ENCODE data around the gene ATRN. TPM values are rescaled to one million over a fixed set of nuclear protein-coding genes. Genes with fewer than 3 reads are reported as not detected.

The ATRN gene
- total RNA-seq, 1 experiment from 2014 or later = 19.9 TPM

DNA sequence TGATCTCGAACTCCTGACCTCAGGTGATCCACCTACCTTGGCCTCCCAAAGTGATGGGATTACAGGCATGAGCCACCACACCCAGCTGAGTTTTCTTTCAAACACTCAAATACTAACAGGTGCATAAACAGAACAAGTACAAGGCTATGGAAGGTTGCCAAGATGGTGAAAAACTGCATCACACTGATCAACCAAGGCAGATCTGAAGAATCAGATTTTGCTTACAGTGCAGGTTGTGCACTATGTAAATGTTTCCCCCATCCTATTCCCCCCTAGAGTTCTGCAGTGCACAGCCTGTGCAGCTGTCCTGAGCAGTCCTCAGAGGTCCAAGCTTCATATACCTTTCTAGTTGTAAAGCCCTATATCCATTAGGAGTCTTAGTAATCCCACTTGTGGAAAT is 119.3 kb downstream of the ATRN start:
- TF ChIP-seq RORB (CRISPR knock-in tag; IDR thresholded peaks at IDR 0.05) (no peak), CREB1 (CRISPR knock-in tag; IDR thresholded peaks at IDR 0.05) (no peak), FOXK1 (CRISPR knock-in tag; IDR thresholded peaks at IDR 0.05) (no peak), ZNF423 (CRISPR knock-in tag; IDR thresholded peaks at IDR 0.05) (no peak), CBFB (CRISPR knock-in tag; IDR thresholded peaks at IDR 0.05; ENCODE audit: low read depth) (no peak), FOXP4 (CRISPR knock-in tag; IDR thresholded peaks at IDR 0.05) (no peak)
- no peak overlapping the region for H3K27ac Mint-ChIP-seq
- H3K4me3 Mint-ChIP-seq = no peak overlapping the region
- H3K9me3 Mint-ChIP-seq = peaks cover 16% of the 10 kb centered on the region
- ATAC-seq (no peak), DNase-seq (ENCODE audit: low spot score) (no peak)
- H3K36me3 Mint-ChIP-seq = peaks cover 24% of the 10 kb centered on the region
- CTCF ChIA-PET = interaction anchor here (2.2 kb wide), 1 partner anchor 10 kb away, joined by 5 read pairs; no protein-coding TSS in a partner anchor
- H3K4me1 Mint-ChIP-seq = no peaks in the 10 kb centered on the region
- POLR2A ChIA-PET = no interaction called here
- H3K27me3 Mint-ChIP-seq (ENCODE audit: low read depth) = no peaks in the 10 kb centered on the region

DNA sequence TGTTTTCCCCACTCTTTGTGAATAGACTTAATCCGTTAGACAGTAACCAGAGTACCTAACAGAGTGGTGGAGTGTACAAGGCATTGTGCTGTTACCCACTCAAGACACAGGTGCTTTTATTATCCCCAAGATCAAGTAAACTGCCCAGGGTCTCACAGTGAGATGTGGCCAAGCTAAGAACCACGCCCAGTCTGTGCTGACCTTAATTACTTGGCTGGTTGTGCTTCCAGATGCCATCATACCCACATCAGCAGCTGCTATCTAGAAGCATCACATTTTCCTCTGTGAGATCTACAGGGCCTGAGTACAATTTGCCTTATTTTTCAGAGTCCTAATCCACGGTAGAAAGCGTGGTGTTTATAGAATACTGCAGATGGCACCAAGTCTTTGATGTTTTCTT is 122.1 kb downstream of the ATRN start:
- Mint-ChIP-seq H3K36me3 (peaks cover 6% of the 10 kb centered on the region; the same call in 1 of the 2 replicates), H3K27ac (no peak overlapping the region), H3K4me1 (no peaks in the 10 kb centered on the region), H3K9me3 (0 out of 2 replicates have a peak, but pooled peaks cover 5% of the 10 kb centered on the region), H3K27me3 (ENCODE audit: low read depth) (no peaks in the 10 kb centered on the region), H3K4me3 (no peak overlapping the region)
- CTCF ChIA-PET = no interaction called here
- POLR2A ChIA-PET = no interaction called here
- no peak for ATAC-seq
- TF ChIP-seq CREB1 (CRISPR knock-in tag; IDR thresholded peaks at IDR 0.05) = no peak
- no peak for TF ChIP-seq IRF2 (CRISPR knock-in tag; IDR thresholded peaks at IDR 0.05; ENCODE audit: borderline replicate concordance, low read depth)
- no peak for DNase-seq (ENCODE audit: low spot score)

DNA sequence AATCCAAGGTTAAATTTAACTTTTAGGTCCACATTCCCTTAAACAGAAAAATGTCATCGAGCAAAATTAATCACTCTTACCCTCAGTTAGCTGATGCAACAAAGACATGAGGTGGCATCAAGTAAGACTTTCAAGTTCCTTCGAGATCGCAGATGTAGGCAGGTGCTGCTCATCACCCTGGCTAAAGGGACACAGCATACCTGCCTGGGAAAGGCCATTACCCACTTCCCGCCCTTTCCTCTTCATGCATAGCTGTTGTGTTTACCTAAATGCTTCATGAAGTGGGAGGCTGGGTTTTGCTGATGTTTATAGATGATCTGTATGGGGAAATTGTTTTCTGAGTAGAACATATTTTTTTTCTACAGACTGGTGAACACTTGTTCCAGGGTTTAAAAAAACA is 124.7 kb downstream of the ATRN start:
- peak overlapping the region; percentile 41; the same call in 1 of the 2 replicates for H3K27ac Mint-ChIP-seq
- H3K36me3 Mint-ChIP-seq = no peaks in the 10 kb centered on the region
- H3K4me3 Mint-ChIP-seq = no peak overlapping the region
- H3K27me3 Mint-ChIP-seq (ENCODE audit: low read depth) = no peaks in the 10 kb centered on the region
- ChIA-PET CTCF (no interaction called here), POLR2A (no interaction called here)
- peak; percentile 80; the same call in 1 of the 2 replicates for TF ChIP-seq MAX (CRISPR knock-in tag; IDR thresholded peaks at IDR 0.05)
- 0 out of 2 replicates have a peak, but pooled peaks have one; percentile 43 for TF ChIP-seq GABPB1 (CRISPR knock-in tag; IDR thresholded peaks at IDR 0.05)
- TF ChIP-seq GRHL2 (CRISPR knock-in tag; IDR thresholded peaks at IDR 0.05; ENCODE audit: insufficient replicate concordance, severe bottlenecking) = no peak
- H3K4me1 Mint-ChIP-seq = no peaks in the 10 kb centered on the region
- DNase-seq (ENCODE audit: low spot score) = no peak
- no peak for ATAC-seq
- H3K9me3 Mint-ChIP-seq = no peaks in the 10 kb centered on the region

DNA sequence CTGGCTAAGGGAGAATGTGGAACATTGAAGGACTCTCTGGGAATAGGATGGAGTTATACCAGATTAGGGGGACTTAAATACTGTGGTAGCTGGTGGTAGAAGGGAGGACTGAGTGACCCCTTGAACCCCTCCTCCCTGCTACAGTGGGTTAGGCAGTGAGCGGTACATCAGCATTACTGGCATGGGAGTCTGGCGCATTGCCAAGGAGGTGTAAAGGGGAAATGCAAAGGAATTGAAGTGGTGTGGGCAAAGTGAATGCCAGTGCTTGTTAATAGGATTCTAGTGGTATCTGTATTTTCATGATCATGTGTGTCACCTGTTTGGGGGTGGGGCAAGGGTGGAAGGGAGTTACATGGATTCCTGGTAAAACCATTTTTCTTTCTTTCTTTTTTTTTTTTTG is 132.3 kb downstream of the ATRN start:
- Mint-ChIP-seq H3K27ac (no peak overlapping the region), H3K36me3 (peaks cover 2% of the 10 kb centered on the region; the same call in 1 of the 2 replicates), H3K4me3 (no peak overlapping the region), H3K9me3 (no peaks in the 10 kb centered on the region), H3K27me3 (ENCODE audit: low read depth) (no peaks in the 10 kb centered on the region), H3K4me1 (no peaks in the 10 kb centered on the region)
- ATAC-seq = no peak
- ChIA-PET CTCF (no interaction called here), POLR2A (interaction anchor here (0.7 kb wide), 1 partner anchor 101 kb away, joined by 4 read pairs; no protein-coding TSS in a partner anchor)
- no peak for DNase-seq (ENCODE audit: low spot score)
- TF ChIP-seq NR3C1 (CRISPR knock-in tag; conservative IDR thresholded peaks at IDR 0.05; ENCODE audit: low read depth) = no peak
- TF ChIP-seq, protein P1, sequence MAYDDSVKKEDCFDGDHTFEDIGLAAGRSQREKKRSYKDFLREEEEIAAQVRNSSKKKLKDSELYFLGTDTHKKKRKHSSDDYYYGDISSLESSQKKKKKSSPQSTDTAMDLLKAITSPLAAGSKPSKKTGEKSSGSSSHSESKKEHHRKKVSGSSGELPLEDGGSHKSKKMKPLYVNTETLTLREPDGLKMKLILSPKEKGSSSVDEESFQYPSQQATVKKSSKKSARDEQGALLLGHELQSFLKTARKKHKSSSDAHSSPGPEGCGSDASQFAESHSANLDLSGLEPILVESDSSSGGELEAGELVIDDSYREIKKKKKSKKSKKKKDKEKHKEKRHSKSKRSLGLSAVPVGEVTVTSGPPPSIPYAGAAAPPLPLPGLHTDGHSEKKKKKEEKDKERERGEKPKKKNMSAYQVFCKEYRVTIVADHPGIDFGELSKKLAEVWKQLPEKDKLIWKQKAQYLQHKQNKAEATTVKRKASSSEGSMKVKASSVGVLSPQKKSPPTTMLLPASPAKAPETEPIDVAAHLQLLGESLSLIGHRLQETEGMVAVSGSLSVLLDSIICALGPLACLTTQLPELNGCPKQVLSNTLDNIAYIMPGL (CRISPR knock-in tag; IDR thresholded peaks at IDR 0.05) = no peak
- TF ChIP-seq IRF1 (CRISPR knock-in tag; IDR thresholded peaks at IDR 0.05) = no peak
- TF ChIP-seq JAZF1 (CRISPR knock-in tag; IDR thresholded peaks at IDR 0.05) = no peak
- no peak for TF ChIP-seq ZNF281 (CRISPR knock-in tag; IDR thresholded peaks at IDR 0.05)
- no peak for TF ChIP-seq RORB (CRISPR knock-in tag; IDR thresholded peaks at IDR 0.05)
- TF ChIP-seq, protein P2, sequence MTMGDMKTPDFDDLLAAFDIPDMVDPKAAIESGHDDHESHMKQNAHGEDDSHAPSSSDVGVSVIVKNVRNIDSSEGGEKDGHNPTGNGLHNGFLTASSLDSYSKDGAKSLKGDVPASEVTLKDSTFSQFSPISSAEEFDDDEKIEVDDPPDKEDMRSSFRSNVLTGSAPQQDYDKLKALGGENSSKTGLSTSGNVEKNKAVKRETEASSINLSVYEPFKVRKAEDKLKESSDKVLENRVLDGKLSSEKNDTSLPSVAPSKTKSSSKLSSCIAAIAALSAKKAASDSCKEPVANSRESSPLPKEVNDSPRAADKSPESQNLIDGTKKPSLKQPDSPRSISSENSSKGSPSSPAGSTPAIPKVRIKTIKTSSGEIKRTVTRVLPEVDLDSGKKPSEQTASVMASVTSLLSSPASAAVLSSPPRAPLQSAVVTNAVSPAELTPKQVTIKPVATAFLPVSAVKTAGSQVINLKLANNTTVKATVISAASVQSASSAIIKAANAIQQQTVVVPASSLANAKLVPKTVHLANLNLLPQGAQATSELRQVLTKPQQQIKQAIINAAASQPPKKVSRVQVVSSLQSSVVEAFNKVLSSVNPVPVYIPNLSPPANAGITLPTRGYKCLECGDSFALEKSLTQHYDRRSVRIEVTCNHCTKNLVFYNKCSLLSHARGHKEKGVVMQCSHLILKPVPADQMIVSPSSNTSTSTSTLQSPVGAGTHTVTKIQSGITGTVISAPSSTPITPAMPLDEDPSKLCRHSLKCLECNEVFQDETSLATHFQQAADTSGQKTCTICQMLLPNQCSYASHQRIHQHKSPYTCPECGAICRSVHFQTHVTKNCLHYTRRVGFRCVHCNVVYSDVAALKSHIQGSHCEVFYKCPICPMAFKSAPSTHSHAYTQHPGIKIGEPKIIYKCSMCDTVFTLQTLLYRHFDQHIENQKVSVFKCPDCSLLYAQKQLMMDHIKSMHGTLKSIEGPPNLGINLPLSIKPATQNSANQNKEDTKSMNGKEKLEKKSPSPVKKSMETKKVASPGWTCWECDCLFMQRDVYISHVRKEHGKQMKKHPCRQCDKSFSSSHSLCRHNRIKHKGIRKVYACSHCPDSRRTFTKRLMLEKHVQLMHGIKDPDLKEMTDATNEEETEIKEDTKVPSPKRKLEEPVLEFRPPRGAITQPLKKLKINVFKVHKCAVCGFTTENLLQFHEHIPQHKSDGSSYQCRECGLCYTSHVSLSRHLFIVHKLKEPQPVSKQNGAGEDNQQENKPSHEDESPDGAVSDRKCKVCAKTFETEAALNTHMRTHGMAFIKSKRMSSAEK (CRISPR knock-in tag; IDR thresholded peaks at IDR 0.05; ENCODE audit: borderline replicate concordance) = no peak
- TF ChIP-seq ZMAT4 (CRISPR knock-in tag; IDR thresholded peaks at IDR 0.05) = no peak
